ENCODE measurements around the gene MRPL36. TPM values are rescaled to one million over a fixed set of nuclear protein-coding genes. Genes with fewer than 3 reads are reported as not detected.

Gene MRPL36
- total RNA-seq, 1 experiment from 2014 or later = 61.2 TPM

- peaks cover 13% of the 10 kb centered on the region for H3K9me3 Mint-ChIP-seq
- H3K27ac Mint-ChIP-seq = no peak overlapping the region
- H3K4me3 Mint-ChIP-seq = no peak overlapping the region
- ATAC-seq (no peak), DNase-seq (ENCODE audit: low spot score) (no peak)
- ChIA-PET CTCF (no interaction called here), POLR2A (no interaction called here)
- TF ChIP-seq ZNF671 (CRISPR knock-in tag; IDR thresholded peaks at IDR 0.05) (no peak), OVOL2 (CRISPR knock-in tag; IDR thresholded peaks at IDR 0.05; ENCODE audit: borderline replicate concordance) (no peak), E2F5 (CRISPR knock-in tag; IDR thresholded peaks at IDR 0.05) (no peak), AFF4 (CRISPR knock-in tag; IDR thresholded peaks at IDR 0.05; ENCODE audit: borderline replicate concordance) (no peak), SMAD3 (CRISPR knock-in tag; IDR thresholded peaks at IDR 0.05; ENCODE audit: borderline replicate concordance) (no peak), E2F4 (CRISPR knock-in tag; IDR thresholded peaks at IDR 0.05; ENCODE audit: borderline replicate concordance, low read depth) (no peak), ZNF416 (CRISPR knock-in tag; IDR thresholded peaks at IDR 0.05) (no peak), MAX (CRISPR knock-in tag; IDR thresholded peaks at IDR 0.05) (no peak), CREM (CRISPR knock-in tag; IDR thresholded peaks at IDR 0.05) (no peak), NR2C2 (CRISPR knock-in tag; IDR thresholded peaks at IDR 0.05) (no peak)
- TF ChIP-seq, protein P1, sequence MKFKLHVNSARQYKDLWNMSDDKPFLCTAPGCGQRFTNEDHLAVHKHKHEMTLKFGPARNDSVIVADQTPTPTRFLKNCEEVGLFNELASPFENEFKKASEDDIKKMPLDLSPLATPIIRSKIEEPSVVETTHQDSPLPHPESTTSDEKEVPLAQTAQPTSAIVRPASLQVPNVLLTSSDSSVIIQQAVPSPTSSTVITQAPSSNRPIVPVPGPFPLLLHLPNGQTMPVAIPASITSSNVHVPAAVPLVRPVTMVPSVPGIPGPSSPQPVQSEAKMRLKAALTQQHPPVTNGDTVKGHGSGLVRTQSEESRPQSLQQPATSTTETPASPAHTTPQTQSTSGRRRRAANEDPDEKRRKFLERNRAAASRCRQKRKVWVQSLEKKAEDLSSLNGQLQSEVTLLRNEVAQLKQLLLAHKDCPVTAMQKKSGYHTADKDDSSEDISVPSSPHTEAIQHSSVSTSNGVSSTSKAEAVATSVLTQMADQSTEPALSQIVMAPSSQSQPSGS (CRISPR knock-in tag; IDR thresholded peaks at IDR 0.05; ENCODE audit: borderline replicate concordance, low read depth) = no peak
- H3K27me3 Mint-ChIP-seq (ENCODE audit: low read depth) = peaks cover 3% of the 10 kb centered on the region; the same call in 1 of the 2 replicates
- peaks cover 9% of the 10 kb centered on the region for H3K36me3 Mint-ChIP-seq
- peaks cover 19% of the 10 kb centered on the region for H3K4me1 Mint-ChIP-seq
Measured at GRCh38 chr5:1761453-1761755, 38.2 kb downstream of the MRPL36 start.

DNA sequence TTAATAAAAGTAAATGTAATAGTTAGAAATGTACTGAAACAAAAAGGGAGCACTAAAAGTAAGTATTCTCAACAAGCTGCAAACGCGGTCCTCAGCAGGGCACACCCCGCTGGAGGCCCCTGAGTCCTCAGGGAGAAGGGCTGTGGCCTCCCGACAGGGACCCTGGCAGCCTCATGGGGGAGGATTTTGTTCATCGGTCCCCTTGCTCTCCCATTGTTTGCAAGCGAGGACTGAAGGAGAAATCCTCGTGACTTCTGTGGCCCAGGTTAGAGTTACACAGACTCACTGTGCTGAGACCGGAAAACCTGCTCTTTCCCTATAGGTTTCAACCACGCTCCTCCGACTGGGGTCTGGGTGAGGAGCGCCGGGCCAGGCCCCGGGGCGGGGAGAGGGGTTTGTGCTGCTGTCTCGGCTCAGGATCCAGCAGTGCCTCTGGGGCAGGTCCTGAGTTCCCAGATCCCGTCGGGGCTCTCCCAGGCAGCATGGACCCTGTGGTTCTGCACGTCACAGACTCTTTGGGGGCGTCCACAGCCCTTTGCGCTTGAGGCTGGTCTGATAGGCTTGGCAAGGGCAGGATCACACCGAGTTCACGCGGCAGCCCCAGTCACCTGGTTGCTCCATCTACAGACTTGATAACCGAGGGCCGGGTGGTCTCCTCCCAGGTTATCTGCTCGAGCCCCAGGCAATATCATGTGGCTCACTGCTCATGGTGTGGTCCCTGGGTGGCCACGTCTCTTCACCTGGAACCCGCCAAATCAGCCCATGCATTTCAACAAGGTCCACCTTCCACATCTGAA, 38.8 kb downstream of the MRPL36 start:
- Mint-ChIP-seq H3K4me3 (no peak overlapping the region), H3K4me1 (peaks cover 24% of the 10 kb centered on the region), H3K27me3 (ENCODE audit: low read depth) (peaks cover 3% of the 10 kb centered on the region; the same call in 1 of the 2 replicates), H3K9me3 (peaks cover 13% of the 10 kb centered on the region), H3K27ac (no peak overlapping the region), H3K36me3 (peaks cover 9% of the 10 kb centered on the region)
- DNase-seq (ENCODE audit: low spot score) (no peak), ATAC-seq (no peak)
- CTCF ChIA-PET = no interaction called here
- TF ChIP-seq ETV6 (CRISPR knock-in tag; IDR thresholded peaks at IDR 0.05) (no peak), E2F1 (CRISPR knock-in tag; IDR thresholded peaks at IDR 0.05) (no peak)
- POLR2A ChIA-PET = no interaction called here
